Stimulated activated CD4-positive, alpha-beta T cell treated with anti-CD3 and anti-CD28 coated beads, Interleukin-12 subunit alpha, Interleukin-12 subunit beta, amount 100 ng/mL, for 24 hours (primary cell): ENCODE data around the gene MAML2.

Experiments
- DNase-seq, 2 experiments: peaks; one replicate each; pipeline ENCODE4 v3.0.0-alpha.2; 2020; ENCODE audit warnings: low read depth in 2 of 2

Gene MAML2

GRCh38 chr11:96008161-96008720 lies 334.8 kb downstream of the MAML2 start:
- DNase-seq = no peak

- DNase-seq = no peak
Measured at GRCh38 chr11:96006037-96006436, 337.0 kb downstream of the MAML2 start.

- DNase-seq = no peak
Measured at GRCh38 chr11:96004862-96005261, 338.1 kb downstream of the MAML2 start.

GRCh38 chr11:96002754-96003290 lies 340.2 kb downstream of the MAML2 start:
- DNase-seq = no peak

GRCh38 chr11:96002339-96002738 lies 340.7 kb downstream of the MAML2 start:
- no peak for DNase-seq

- no peak for DNase-seq
Measured at GRCh38 chr11:96001037-96001436, 342.0 kb downstream of the MAML2 start.

GRCh38 chr11:95999711-96000406 lies 343.1 kb downstream of the MAML2 start:
- no peak for DNase-seq

- no peak for DNase-seq
Measured at GRCh38 chr11:95996621-95997235, 346.3 kb downstream of the MAML2 start.

- DNase-seq = no peak
Measured at GRCh38 chr11:95994329-95994728, 348.7 kb downstream of the MAML2 start.

GRCh38 chr11:95993438-95994298 lies 349.3 kb downstream of the MAML2 start:
- no peak for DNase-seq

- no peak for DNase-seq
Measured at GRCh38 chr11:95991545-95991944, 351.4 kb downstream of the MAML2 start.

GRCh38 chr11:95991101-95991500 lies 351.9 kb downstream of the MAML2 start:
- no peak for DNase-seq

GRCh38 chr11:95989780-95990179 lies 353.2 kb downstream of the MAML2 start:
- DNase-seq = no peak

- DNase-seq = no peak
Measured at GRCh38 chr11:95989076-95989605, 353.9 kb downstream of the MAML2 start.

GRCh38 chr11:95985174-95985808 lies 357.7 kb downstream of the MAML2 start:
- no peak for DNase-seq

GRCh38 chr11:95984072-95984471 lies 358.9 kb downstream of the MAML2 start:
- no peak for DNase-seq

GRCh38 chr11:95977534-95978174 lies 365.3 kb downstream of the MAML2 start:
- DNase-seq = no peak

- DNase-seq = no peak
Measured at GRCh38 chr11:95976550-95976949, 366.4 kb downstream of the MAML2 start.

- DNase-seq = no peak
Measured at GRCh38 chr11:95975343-95975742, 367.7 kb downstream of the MAML2 start.

- no peak for DNase-seq
Measured at GRCh38 chr11:95972060-95972459, 370.9 kb downstream of the MAML2 start.

- DNase-seq = no peak
Measured at GRCh38 chr11:95968585-95968984, 374.4 kb downstream of the MAML2 start.
